C4-2B (cell line): ENCODE data around the gene P2RX1.

Experiments
- ZFX ChIP-seq: fragments of 450-650 bp; IDR thresholded peaks from 2 replicates; pipeline ENCODE4 v1.6.1; 2017
- TF ChIP-seq, protein P1 (sequence below): fragments of 450-650 bp; conservative IDR thresholded peaks from 2 replicates; pipeline ENCODE4 v1.5.1; 2017; ENCODE audit warnings: mild to moderate bottlenecking

GRCh38 chr17:3889325-3890012, 26.8 kb downstream of the P2RX1 start:
- TF ChIP-seq, protein P1, sequence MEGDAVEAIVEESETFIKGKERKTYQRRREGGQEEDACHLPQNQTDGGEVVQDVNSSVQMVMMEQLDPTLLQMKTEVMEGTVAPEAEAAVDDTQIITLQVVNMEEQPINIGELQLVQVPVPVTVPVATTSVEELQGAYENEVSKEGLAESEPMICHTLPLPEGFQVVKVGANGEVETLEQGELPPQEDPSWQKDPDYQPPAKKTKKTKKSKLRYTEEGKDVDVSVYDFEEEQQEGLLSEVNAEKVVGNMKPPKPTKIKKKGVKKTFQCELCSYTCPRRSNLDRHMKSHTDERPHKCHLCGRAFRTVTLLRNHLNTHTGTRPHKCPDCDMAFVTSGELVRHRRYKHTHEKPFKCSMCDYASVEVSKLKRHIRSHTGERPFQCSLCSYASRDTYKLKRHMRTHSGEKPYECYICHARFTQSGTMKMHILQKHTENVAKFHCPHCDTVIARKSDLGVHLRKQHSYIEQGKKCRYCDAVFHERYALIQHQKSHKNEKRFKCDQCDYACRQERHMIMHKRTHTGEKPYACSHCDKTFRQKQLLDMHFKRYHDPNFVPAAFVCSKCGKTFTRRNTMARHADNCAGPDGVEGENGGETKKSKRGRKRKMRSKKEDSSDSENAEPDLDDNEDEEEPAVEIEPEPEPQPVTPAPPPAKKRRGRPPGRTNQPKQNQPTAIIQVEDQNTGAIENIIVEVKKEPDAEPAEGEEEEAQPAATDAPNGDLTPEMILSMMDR = no peak
- no peak for TF ChIP-seq ZFX
